ENCODE results near the gene FRMD5.

The FRMD5 gene

DNA sequence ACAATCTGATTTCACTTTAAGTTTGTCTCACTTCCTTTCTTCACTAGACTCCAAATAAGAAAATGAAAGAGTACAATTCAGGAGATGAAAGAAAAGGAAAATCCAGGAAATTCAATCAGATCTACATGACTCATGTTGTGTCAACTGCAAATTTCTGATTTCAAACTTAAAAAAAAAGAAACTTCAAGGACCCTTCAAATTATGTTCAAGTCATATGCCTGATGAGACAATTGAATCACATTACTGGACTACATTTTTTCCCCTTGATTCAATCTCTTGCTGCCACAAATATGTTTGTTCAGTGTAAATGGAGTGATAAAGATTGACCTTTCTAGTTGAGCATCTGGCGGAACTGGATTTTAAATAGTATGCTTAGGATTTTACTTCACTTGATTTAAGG is 37.4 kb downstream of the FRMD5 start:
- Histone ChIP-seq H3K4me3 (ENCODE audit: low read length) (no peak overlapping the region), H3K9ac (ENCODE audit: low read length) (no peak overlapping the region), H3K4me1 (ENCODE audit: control insufficient read depth, insufficient read depth, low read length) (no peaks in the 10 kb centered on the region), H3K36me3 (ENCODE audit: control insufficient read depth, insufficient read depth, low read length) (no peaks in the 10 kb centered on the region), H3K27ac (ENCODE audit: low read depth, low read length) (no peak overlapping the region), H3K27me3 (ENCODE audit: control insufficient read depth, insufficient read depth, low read length) (no peaks in the 10 kb centered on the region)

DNA sequence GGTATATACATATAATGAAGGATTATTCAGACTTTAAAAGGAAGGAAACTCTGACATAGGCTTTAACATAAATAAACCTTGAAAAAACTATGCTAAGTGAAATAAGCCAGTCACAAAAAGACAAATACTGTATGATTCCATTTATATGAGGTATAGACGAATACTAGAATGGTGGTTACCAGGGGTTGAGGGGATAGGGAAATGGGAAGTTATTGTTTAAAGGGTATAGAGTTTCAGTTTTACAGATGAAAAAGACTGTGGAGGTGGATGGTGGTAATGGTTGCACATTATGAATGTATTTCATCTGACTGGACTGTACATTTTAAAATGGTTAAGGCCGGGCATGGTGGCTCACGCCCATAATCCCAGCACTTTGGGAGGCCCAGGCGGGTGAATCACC is 41.7 kb downstream of the FRMD5 start:
- no peaks in the 10 kb centered on the region for H3K27me3 ChIP-seq (ENCODE audit: control insufficient read depth, insufficient read depth, low read length)
- H3K27ac ChIP-seq (ENCODE audit: low read depth, low read length) = no peak overlapping the region
- no peak overlapping the region for H3K9ac ChIP-seq (ENCODE audit: low read length)
- H3K36me3 ChIP-seq (ENCODE audit: control insufficient read depth, insufficient read depth, low read length) = no peaks in the 10 kb centered on the region
- no peaks in the 10 kb centered on the region for H3K4me1 ChIP-seq (ENCODE audit: control insufficient read depth, insufficient read depth, low read length)
- no peak overlapping the region for H3K4me3 ChIP-seq (ENCODE audit: low read length)

DNA sequence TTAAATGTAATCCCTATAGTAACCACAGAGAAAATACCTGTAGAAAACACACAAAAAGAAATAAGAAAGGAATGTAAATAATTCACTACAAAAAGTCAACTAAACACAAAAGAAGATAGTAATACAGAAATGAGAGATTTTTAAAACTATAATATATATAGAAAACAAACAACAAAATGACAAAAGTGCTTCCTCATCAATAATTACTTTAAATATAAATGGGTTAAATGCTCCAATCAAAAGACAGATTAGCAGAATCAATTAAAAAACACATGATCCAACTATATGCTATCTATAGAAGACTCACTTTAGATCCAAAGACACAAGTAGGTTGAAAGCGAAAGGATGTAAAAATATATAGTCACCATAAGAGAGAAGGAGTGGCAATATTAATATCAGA is 45.8 kb downstream of the FRMD5 start:
- no peak overlapping the region for H3K9ac ChIP-seq (ENCODE audit: low read length)
- no peaks in the 10 kb centered on the region for H3K36me3 ChIP-seq (ENCODE audit: control insufficient read depth, insufficient read depth, low read length)
- no peaks in the 10 kb centered on the region for H3K4me1 ChIP-seq (ENCODE audit: control insufficient read depth, insufficient read depth, low read length)
- H3K27ac ChIP-seq (ENCODE audit: low read depth, low read length) = no peak overlapping the region
- H3K4me3 ChIP-seq (ENCODE audit: low read length) = no peak overlapping the region
- no peaks in the 10 kb centered on the region for H3K27me3 ChIP-seq (ENCODE audit: control insufficient read depth, insufficient read depth, low read length)

DNA sequence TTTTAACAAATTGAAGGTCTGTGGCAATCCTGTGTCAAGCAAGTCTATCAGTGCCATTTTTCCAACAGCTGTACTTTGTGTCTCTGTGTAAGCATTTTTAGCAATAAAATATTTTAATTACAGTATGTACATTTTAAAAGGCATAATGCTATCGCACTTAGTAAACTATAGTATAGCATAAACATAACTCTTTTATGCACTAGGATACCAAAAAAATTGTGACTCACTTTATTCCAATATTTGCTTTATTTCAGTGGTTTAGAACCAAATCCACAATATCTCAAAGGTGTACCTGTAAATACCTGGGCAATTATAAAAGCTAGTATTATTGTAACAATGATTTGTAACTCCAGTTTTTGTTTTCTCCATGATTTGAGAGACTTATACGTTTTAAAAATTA is 46.5 kb downstream of the FRMD5 start:
- Histone ChIP-seq H3K36me3 (ENCODE audit: control insufficient read depth, insufficient read depth, low read length) (no peaks in the 10 kb centered on the region), H3K9ac (ENCODE audit: low read length) (no peak overlapping the region)

DNA sequence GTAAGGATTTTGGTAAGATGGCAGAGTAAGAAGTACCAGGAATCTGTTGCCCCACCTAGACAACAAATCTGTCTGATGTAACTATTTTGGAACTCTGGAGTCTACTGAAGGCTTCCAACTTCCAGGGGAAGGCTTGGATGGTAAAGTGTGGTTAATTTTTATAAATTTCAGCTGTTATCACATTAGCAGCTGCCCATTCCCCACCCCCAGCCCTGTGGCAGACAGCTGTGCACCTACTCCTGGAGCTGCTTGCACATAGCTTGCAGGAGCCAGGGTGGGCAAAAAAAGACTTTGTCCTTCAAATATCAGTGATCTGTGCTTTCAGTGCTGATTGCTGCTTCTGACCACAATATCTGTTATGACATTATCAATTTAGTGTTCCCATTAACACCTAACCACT is 47.4 kb downstream of the FRMD5 start:
- Histone ChIP-seq H3K27me3 (ENCODE audit: control insufficient read depth, insufficient read depth, low read length) (no peaks in the 10 kb centered on the region), H3K27ac (ENCODE audit: low read depth, low read length) (no peak overlapping the region), H3K4me1 (ENCODE audit: control insufficient read depth, insufficient read depth, low read length) (no peaks in the 10 kb centered on the region), H3K36me3 (ENCODE audit: control insufficient read depth, insufficient read depth, low read length) (no peaks in the 10 kb centered on the region), H3K4me3 (ENCODE audit: low read length) (no peak overlapping the region), H3K9ac (ENCODE audit: low read length) (no peak overlapping the region)

More for the DNA sequence above, 46.5 kb downstream of the FRMD5 start:
- Histone ChIP-seq H3K27me3 (ENCODE audit: control insufficient read depth, insufficient read depth, low read length) (no peaks in the 10 kb centered on the region), H3K4me3 (ENCODE audit: low read length) (no peak overlapping the region), H3K4me1 (ENCODE audit: control insufficient read depth, insufficient read depth, low read length) (no peaks in the 10 kb centered on the region), H3K27ac (ENCODE audit: low read depth, low read length) (no peak overlapping the region)

DNA sequence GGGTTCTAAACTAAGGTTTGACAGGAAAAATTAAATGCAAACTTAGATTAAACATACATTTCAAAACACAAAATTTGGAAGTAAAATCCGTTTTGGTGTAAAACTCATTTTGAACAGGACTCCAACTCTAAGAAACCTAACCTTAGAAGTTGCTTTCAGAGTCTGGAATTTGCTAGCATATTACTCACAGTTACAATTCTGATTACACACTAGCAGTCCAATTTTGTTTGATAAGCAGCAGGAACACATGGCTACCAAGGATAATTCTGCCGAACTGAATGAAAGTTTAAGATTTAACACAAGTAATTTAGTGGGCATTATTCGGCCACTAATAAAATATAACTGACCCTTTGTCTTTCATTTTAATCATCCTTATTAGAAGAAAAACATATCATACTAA is 49.6 kb downstream of the FRMD5 start:
- Histone ChIP-seq H3K27ac (ENCODE audit: low read depth, low read length) (no peak overlapping the region), H3K36me3 (ENCODE audit: control insufficient read depth, insufficient read depth, low read length) (no peaks in the 10 kb centered on the region), H3K27me3 (ENCODE audit: control insufficient read depth, insufficient read depth, low read length) (no peaks in the 10 kb centered on the region)

DNA sequence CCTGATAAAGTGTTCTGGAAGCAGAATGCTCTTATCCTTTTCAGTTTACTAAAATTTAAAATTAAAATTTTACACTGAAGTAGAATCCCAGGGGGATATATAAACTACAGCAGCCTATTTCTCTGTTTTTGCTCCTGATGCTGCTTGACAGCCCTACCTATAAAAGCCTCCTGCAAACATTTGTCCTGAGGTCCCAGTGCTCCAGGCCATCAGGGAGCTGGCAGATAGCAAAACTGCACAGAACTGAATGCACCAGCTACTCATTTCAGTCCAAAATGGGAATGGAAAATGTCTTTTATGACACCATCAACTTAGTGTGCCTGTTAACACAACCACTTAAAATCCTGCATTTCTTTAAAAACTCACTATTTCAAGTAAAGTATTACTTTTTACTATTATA is 50.1 kb downstream of the FRMD5 start:
- no peak overlapping the region for H3K9ac ChIP-seq (ENCODE audit: low read length)
- H3K4me3 ChIP-seq (ENCODE audit: low read length) = no peak overlapping the region
- no peaks in the 10 kb centered on the region for H3K27me3 ChIP-seq (ENCODE audit: control insufficient read depth, insufficient read depth, low read length)
- H3K36me3 ChIP-seq (ENCODE audit: control insufficient read depth, insufficient read depth, low read length) = no peaks in the 10 kb centered on the region
- no peak overlapping the region for H3K27ac ChIP-seq (ENCODE audit: low read depth, low read length)
- H3K4me1 ChIP-seq (ENCODE audit: control insufficient read depth, insufficient read depth, low read length) = no peaks in the 10 kb centered on the region

More for the DNA sequence above, 49.6 kb downstream of the FRMD5 start:
- Histone ChIP-seq H3K4me3 (ENCODE audit: low read length) (no peak overlapping the region), H3K4me1 (ENCODE audit: control insufficient read depth, insufficient read depth, low read length) (no peaks in the 10 kb centered on the region), H3K9ac (ENCODE audit: low read length) (no peak overlapping the region)

DNA sequence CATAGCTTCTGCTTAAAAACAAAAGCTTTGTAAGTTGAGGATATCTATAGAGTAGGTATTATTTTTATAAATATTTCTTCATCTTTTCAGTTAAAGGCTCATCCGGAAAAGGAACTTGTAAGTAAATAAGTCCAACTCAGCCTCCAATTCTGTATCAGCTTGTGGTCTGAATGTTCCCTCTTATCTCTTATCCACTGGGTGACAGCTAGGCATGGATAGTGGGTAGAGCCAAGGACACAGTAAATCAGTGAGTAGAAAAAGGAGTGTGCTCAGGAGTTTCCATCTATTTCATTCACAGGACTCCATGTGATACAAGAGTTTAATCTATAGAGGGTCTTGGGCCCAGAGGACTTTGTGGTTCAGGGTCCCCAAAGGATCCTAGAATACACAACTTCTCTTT is 50.9 kb downstream of the FRMD5 start:
- no peak overlapping the region for H3K27ac ChIP-seq (ENCODE audit: low read depth, low read length)

DNA sequence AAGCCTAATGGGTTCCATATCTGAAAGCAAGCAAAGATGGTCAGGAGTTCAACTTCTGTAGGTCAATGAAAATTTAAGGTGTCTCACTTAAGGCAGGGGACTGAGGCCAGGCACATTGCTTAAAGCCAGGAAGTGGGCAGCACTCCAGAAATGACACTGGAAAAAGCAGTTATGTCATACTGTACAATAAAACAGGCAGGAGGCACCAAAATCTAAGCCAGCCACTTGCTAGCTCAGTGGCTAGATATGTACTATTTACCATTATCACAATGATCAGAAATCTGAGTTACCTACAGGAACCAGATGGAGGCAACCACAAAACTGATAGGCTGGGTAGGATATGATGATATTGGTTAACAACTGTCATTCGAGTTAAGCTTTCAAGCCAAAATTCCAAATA is 57.3 kb downstream of the FRMD5 start:
- Histone ChIP-seq H3K27me3 (ENCODE audit: control insufficient read depth, insufficient read depth, low read length) (no peaks in the 10 kb centered on the region), H3K4me1 (ENCODE audit: control insufficient read depth, insufficient read depth, low read length) (no peaks in the 10 kb centered on the region), H3K9ac (ENCODE audit: low read length) (no peak overlapping the region), H3K4me3 (ENCODE audit: low read length) (no peak overlapping the region), H3K36me3 (ENCODE audit: control insufficient read depth, insufficient read depth, low read length) (no peaks in the 10 kb centered on the region), H3K27ac (ENCODE audit: low read depth, low read length) (no peak overlapping the region)

More for the DNA sequence above, 50.9 kb downstream of the FRMD5 start:
- Histone ChIP-seq H3K4me3 (ENCODE audit: low read length) (no peak overlapping the region), H3K27me3 (ENCODE audit: control insufficient read depth, insufficient read depth, low read length) (no peaks in the 10 kb centered on the region), H3K4me1 (ENCODE audit: control insufficient read depth, insufficient read depth, low read length) (no peaks in the 10 kb centered on the region), H3K9ac (ENCODE audit: low read length) (no peak overlapping the region), H3K36me3 (ENCODE audit: control insufficient read depth, insufficient read depth, low read length) (no peaks in the 10 kb centered on the region)

DNA sequence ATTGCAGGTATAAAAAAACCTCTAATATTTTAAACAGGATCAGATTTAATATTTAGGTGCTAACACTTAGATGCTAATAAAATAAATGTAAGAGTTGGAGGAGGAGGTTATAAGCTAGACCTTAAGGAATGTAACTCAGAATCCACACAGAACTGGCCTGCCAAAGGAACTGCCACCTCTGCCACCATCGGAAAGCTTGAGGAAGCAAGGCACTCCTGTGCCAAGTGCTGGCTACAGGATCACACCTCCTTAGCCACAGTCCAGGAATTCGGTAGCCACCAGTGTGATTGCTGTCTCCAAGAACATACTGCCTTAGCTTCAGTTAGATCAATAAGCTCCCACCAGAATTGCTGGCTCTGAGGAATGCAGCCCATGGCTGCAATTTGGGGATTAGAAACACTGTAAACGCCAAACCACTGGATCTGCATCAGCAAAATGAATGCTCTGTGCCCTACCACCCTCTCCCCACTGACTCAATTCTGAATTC is 58.0 kb downstream of the FRMD5 start:
- no peaks in the 10 kb centered on the region for H3K27me3 ChIP-seq (ENCODE audit: control insufficient read depth, insufficient read depth, low read length)
- no peaks in the 10 kb centered on the region for H3K36me3 ChIP-seq (ENCODE audit: control insufficient read depth, insufficient read depth, low read length)
- H3K9ac ChIP-seq (ENCODE audit: low read length) = no peak overlapping the region
- no peaks in the 10 kb centered on the region for H3K4me1 ChIP-seq (ENCODE audit: control insufficient read depth, insufficient read depth, low read length)
- no peak overlapping the region for H3K27ac ChIP-seq (ENCODE audit: low read depth, low read length)
- no peak overlapping the region for H3K4me3 ChIP-seq (ENCODE audit: low read length)

DNA sequence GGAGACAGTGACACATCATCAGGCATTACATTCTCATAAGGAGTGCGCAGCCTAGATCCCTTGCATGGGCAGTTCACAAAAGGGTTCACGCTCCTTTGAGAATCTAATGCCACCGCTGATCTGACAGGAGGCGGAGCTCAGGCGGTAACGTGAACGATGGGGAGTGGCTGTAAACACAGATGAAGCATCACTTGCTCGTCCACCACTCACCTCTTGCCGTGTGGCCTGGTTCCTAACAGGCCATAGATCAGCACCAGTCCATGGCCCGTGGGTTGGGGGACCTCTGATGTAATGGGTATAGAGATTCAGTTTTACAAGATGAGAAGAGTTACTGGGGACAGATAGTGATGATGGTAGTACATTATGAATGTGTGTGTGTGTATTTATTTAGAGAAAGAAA is 63.0 kb downstream of the FRMD5 start:
- Histone ChIP-seq H3K27me3 (ENCODE audit: control insufficient read depth, insufficient read depth, low read length) (no peaks in the 10 kb centered on the region), H3K4me1 (ENCODE audit: control insufficient read depth, insufficient read depth, low read length) (no peaks in the 10 kb centered on the region), H3K36me3 (ENCODE audit: control insufficient read depth, insufficient read depth, low read length) (no peaks in the 10 kb centered on the region), H3K27ac (ENCODE audit: low read depth, low read length) (no peak overlapping the region), H3K9ac (ENCODE audit: low read length) (no peak overlapping the region), H3K4me3 (ENCODE audit: low read length) (no peak overlapping the region)

DNA sequence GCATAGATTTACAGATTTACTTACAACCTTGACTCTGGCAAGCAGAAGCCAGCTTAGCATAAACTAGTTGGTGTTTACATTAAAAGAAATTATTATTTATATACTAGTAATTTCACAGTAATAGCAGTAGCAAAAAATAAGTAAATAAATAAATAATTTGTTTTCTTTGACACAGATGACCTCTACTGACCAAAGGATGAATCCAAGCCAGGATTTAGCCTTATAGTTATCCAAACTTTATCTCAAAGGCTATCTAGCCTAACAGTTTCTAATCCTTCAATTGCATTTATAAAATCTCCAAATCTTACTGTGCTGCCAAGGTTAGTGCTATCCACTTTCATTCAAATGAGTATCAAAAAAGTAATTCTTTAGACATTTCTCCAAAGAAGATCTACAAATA is 64.3 kb downstream of the FRMD5 start:
- H3K9ac ChIP-seq (ENCODE audit: low read length) = no peak overlapping the region
- H3K4me3 ChIP-seq (ENCODE audit: low read length) = no peak overlapping the region
- H3K4me1 ChIP-seq (ENCODE audit: control insufficient read depth, insufficient read depth, low read length) = no peaks in the 10 kb centered on the region
- H3K27me3 ChIP-seq (ENCODE audit: control insufficient read depth, insufficient read depth, low read length) = no peaks in the 10 kb centered on the region
- no peaks in the 10 kb centered on the region for H3K36me3 ChIP-seq (ENCODE audit: control insufficient read depth, insufficient read depth, low read length)
- H3K27ac ChIP-seq (ENCODE audit: low read depth, low read length) = no peak overlapping the region

DNA sequence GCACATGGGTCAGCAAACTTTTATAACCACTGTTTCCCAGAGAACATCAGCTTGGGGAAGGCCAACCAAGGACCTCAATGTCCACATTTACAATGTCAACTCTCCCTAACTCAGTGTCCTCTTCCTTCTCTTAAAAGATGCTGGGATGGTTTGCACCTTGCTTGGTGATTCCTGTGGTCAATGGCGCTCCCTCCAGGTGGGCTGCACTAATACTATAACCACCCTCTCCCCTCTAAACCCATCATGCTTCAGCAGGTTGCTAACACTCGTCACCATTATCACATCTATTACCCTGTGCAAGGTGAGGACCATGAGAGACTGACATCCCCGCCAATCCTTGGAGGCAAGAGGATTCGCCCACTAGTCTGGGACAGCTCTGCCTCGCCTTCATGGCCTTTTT is 65.2 kb downstream of the FRMD5 start:
- Histone ChIP-seq H3K4me1 (ENCODE audit: control insufficient read depth, insufficient read depth, low read length) (no peaks in the 10 kb centered on the region), H3K27me3 (ENCODE audit: control insufficient read depth, insufficient read depth, low read length) (no peaks in the 10 kb centered on the region), H3K27ac (ENCODE audit: low read depth, low read length) (no peak overlapping the region), H3K4me3 (ENCODE audit: low read length) (no peak overlapping the region), H3K9ac (ENCODE audit: low read length) (no peak overlapping the region), H3K36me3 (ENCODE audit: control insufficient read depth, insufficient read depth, low read length) (no peaks in the 10 kb centered on the region)
